ENCODE data around the gene SPTAN1.
"Not testable (repeated sequence)": the region's sequence is repeated elsewhere in the genome, so short reads cannot be mapped to it uniquely, and the experiment has no call there.

The SPTAN1 gene

DNA sequence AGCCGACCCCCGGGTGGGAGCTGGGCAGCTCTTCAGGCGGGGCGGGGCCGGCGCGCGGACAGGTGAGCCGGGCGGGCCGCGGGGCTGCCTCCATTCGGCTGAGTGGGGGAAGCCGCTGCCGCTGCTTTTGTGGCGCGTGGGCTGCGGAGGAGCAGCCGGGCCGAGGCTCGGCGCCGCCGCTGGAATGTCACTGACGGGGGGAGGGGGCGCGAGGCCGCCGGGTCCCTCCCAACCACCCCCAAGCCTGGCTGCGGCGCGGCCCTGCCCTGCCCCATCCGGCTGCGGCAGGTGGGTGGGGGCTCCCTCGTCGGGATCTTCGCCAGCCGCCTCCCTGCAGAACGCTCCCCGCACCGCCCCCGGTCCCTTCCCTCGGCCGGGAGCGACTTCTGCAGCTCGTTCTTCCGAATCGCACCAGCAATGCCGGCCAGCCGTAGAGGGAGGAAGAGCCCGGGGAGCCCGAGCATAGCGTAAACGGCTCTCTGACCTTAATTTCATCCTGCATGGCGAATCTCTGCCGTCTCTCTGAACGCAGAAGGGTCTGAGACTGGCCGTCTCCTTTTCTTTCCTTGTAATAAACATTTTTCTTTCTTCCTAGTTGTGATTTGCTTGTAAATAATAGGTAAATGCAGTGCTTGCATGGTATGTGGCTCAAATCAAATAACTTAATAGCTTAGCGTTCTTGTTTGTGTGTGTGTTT lies 505 bp downstream of the SPTAN1 start:
- peak in 38 of 51 donors; percentile 12 to 72 (median 45) for DNase-seq

DNA sequence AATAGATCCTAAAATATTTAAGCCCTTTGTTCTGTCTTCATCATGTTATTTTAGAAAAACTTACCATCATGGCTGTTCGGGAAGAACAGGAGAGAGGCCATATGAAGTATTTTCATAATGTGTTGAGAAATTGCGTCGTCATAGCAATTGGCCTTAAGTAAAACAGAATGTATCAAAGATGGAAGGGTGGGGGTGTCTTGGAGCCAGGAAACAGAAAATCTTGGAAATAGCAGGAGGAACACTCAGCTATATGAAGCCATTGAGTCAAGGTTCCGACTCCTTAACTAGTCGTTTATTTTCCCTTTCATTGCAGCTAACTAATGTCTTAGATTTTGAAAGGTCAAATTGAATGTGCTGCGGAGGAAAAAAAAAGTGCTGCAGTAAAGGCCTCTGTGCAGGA lies 1.3 kb downstream of the SPTAN1 start:
- no peak for DNase-seq

DNA sequence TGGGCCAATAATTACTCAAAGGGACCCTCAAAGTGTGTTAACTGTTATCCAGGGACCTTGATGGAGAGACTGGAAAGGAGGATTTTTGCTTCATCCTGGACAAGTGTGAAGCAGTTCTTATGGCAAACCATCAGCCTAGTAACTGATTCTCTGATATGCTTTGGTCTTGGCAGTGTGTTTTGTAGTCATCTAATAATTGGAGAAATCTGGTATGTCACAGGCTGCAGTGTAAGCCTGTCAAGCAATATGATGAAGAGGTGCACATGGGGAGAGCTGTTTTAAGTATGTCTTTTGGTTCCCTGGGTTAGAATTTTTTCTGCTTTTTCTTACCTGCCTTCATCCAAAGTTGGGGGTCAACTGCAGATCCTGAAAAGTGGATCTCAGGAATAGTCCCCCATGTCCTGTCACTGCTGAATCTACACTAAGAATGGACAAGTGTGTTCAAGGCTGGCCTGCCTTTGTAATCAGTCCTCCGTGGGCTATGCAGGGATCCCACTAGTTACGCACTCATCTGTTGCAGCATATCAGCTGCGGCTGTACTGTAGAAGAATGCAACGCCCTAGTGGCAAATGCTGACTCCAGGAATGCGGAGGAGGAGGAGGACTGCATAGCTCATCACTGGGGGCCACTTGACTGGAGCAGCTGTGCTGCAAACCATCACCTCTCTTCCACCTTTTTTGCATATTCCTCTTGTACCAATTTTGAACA lies 1.9 kb downstream of the SPTAN1 start:
- DNase-seq = peak in 10 of 51 donors; percentile 2 to 39 (median 12)

DNA sequence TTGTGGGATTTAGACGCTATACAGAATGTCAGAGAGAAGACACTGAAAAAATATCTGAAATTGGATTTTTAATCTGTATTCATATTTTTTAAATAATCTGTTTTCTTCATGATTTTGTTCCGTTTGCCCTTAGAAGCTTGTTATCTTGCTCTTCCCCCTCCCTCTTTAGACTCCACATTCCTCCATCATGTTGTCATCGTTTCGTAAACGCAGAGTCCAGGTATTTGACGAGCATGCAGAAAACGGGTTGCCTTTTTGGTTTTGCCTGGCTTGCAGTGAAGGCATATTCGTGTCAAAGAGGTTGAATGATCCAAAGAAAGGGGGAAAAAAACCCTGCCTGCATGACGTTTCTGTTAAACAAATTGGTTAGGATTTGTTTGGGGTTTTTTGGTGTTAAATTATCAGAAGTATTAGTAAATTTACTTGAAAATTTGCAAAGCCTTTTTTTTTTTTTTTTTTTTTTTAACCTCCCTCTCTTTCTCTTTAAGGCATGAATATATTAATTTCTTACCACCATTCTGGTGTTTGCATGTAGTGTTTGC lies 2.9 kb downstream of the SPTAN1 start:
- peak in 1 of 51 donors; percentile 2 for DNase-seq

DNA sequence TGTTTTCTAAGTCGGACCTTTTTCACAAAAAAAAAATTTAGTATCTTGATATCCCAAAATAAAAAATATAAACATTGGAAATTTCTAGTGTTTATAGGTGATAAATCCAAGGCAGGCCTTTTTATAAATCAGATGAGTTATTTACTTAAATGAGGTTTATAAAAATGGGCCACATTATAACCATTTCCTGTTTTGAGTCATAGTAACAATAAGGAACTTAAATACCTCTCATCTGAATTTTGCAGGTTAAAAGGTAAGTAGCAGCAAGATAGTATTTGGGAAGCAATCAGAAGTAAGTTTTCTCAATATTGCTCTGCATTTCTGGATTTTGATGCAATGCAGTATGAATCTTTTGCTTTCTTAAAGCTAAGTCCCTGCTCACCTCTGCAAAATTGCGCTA lies 3.9 kb downstream of the SPTAN1 start:
- DNase-seq = no peak

DNA sequence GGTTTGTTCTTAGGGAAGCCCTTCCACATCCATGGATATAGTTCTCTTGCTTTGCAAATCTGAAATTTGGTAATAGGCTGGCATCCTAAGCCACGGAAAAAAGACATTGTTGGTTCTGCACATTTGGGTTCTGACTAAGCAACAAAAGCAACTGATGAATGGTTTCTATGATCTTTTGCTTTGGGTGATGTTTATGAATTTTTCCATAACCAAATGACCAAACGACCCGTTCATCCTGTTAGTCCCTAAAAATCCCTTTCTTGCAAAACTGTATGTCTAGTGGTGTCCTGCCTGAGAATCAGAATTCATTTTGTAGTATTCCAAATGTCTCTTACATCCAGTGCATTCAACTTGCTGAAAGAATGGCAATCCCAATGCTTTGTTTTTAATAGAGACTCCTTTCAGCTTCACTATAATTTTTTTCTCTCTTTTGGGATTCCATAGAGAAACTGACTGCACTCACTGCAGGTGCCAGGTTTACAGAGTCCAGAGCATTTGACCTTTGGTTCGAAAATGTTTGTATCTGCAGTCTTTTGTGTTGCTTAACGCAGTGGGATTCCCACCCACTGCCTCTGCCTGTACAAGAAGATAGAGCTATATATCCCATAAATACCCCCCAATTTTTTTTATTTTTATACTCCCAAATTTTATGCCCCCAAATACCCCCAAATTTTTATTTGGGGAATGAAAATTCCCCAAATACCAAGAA lies 4.7 kb downstream of the SPTAN1 start:
- DNase-seq = no peak

DNA sequence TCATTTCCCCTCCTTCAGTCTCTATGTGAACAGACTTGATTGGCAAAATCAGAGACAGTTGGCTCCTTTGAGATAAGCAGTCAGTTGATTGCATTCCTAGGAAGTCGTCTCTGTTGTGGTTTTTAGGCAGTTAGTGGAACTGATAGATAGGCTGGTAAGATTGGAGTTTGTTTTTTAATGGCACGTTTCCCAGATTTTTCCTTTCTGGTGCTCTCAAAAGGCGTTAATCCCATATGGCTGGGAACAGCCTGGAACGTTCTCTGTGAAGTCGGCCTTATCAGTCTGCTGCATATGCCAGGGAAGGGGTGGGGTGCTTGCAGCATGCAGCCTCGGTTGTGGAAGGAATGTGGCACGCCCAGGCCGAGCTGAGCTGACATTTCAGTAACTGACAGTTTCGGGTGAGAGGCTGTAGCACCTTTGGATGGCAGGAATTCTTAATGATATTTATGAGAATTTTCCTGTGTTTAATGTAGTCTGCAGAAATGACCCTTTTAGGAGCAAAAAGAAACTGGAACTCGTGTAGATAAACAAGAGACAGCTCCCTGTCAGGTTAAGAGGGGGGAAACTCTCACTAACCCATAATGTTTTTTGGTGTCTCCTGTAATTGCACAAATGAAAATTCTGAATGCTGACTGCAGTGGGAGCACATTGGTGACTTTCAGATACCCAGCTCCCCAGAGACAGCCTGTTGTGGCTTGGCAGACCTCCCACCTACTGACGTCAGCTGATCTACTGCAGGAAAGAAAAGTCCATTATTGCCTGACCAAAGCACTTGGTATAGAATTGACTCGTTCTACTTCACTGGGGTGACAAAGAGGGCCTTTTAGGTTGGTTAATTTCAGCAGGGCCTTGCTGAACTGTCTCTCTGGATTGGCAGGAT lies 6.3 kb downstream of the SPTAN1 start:
- peak in 50 of 51 donors; percentile 13 to 92 (median 74) for DNase-seq

DNA sequence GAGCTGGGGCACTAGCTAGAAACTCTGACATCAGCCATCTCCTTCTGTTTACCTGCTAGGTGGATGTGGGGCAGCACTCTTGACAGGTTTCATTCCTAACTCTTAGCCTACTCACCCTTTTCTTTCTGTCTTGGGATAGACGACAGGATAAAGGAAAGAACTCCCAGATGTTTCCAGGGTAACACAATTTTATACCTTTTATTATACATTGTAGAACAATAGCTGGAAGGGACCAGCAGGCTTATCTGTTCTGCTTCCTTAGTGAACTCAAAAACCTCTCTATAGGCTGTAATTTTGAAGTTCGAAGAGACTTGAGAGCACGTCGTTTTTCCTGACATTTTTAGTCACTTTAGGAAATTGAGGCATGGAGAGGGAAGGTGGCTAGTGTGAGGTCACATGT lies 13.2 kb downstream of the SPTAN1 start:
- DNase-seq = no peak

DNA sequence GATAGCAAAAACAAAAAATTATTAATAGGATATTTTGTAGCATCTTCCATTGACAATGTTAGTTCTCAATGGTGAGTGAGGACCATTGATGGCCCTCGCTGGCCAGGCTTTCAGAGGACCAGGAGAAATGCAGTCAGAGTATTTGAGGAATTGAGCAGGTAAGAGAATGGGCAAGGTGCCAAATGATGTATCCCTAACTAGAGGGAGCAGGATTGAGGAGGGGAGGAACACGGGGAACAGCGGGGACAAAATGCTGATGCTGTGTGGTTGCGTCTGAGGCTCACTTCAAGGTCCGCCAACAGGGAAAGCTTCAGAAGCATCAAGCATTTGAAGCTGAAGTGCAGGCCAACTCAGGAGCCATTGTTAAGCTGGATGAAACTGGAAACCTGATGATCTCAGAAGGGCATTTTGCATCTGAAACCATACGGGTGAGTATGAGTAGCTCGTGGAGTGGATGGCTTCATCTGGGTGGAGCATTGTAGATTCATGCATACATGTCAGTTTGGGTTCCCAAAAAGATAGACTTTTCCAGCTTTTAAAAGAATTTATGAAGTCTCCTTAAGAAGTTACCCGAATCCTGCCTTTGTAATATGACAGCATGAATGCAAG lies 16.2 kb downstream of the SPTAN1 start:
- no peak for DNase-seq

DNA sequence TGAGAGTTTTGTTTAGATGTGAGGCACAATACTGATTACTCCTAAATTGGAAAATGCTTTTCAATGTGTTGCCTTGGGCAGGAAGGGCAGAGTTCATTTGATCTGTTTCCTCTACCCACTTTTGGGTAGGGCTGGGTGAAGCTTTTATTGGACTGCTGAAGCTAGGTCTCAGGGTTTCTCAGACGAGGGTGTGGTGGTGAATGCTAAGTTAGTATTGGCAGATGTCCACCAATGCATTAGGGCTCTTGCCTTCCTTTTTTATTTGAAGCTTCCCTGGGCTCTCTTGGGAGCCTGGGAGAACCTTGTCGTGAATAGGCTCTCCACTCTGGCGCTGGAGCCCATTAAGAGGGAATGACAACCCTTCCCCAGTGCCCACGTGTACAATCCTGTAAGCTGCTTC lies 23.1 kb downstream of the SPTAN1 start:
- DNase-seq = peak in 18 of 51 donors; percentile 5 to 59 (median 26)

DNA sequence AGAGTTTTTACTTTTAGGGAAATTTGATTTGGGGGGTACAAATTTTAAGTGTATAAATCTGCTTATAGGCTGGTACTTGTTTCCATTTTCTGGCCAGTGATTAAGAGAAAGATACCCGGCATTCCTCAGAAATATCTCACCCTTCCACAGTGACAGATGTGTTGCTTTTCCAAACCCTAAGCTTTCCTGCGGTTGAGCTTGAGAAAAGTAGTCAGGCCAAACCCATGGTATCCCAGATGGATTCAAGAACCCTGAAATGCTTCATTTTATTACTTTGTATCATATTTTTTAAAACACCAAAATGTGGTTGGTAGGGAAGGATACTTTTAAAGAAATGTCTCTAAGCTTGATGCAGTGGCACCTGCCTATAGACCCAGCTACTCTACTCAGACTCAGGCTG lies 23.5 kb downstream of the SPTAN1 start:
- no peak for DNase-seq

DNA sequence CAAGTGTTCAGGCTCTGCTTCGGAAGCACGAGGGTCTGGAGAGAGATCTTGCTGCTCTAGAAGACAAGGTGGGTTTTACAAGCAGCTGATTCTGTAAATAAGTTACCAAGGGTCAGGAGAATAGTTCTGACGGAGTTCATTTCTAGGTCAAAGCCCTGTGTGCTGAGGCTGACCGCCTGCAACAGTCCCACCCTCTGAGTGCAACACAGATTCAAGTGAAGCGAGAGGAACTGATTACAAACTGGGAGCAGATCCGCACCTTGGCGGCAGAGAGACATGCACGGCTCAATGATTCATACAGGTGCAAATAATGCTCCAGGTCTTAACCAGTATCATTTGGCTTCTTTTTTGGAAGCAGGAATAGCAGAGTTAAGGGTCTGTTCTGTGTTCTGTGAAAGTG lies 24.8 kb downstream of the SPTAN1 start:
- DNase-seq = no peak

DNA sequence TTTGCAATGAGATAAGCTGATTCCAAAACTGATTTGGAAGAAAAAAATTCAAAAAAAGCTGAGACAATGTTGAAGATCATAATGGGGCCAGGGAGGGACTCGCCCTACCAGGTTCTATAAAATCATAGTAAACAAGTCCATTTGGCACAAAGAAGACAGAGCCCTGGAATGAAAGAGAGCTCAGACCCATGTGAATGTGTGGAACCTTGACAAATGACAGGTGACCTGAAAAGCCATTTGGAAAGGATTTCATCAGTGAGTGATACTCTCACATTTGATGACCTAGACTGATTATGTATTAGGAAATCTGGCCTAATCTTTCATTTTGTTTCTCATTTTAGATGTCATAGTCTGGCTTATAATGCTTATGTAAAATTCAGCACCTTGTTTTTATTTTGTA lies 26.8 kb downstream of the SPTAN1 start:
- no peak for DNase-seq

DNA sequence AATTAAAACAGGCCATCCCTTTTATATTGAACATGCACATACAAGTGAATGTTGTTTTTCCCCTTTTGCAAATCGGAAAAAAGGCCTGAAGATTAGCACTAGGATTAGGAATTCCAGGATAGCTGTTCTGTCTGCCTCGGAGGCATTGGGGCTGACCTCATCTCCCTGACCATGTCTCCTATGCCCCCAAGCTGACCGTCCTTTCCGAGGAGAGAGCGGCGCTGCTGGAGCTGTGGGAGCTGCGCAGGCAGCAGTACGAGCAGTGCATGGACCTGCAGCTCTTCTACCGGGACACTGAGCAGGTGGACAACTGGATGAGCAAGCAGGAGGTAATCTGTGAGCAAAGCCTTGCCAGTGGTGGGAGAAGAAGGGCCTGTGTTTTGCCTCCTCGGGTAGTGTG lies 28.3 kb downstream of the SPTAN1 start:
- DNase-seq = no peak

DNA sequence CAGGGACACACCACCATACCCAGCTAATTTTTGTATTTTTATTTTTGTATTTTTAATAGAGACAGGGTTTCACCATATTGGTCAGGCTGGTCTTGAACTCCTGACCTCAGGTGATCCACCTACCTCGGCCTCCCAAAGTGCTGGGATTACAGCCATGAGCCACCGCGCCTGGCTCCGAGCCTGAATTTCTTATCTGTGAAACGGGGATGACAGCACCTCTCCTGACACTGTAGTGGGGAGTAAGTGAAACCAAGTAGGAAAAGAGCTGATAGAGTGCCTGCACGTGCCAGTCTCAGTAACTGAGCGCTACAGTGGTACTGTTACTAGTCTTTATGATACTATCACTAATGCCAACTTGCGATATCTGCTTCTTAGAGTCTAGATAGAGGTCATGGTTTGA lies 32.8 kb downstream of the SPTAN1 start:
- DNase-seq = not testable (repeated sequence)

DNA sequence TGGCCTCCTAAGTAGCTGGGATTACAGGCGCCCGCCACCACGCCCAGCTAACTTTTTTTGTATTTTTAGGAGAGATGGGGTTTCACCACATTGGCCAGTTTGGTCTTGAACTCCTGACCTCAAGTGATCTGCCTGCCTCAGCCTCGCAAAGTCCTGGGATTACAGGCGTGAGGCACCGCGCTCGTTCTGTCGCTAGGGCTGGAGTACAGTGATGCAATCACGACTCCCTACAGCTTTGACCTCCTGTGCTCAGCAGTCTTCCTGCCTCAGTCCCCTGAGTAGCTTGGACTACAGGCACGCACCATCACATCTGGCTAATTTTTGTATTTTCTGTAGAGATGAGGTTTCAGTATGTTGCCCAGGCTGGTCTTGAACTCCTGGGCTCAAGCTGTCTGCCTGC lies 34.5 kb downstream of the SPTAN1 start:
- not testable (repeated sequence) for DNase-seq

DNA sequence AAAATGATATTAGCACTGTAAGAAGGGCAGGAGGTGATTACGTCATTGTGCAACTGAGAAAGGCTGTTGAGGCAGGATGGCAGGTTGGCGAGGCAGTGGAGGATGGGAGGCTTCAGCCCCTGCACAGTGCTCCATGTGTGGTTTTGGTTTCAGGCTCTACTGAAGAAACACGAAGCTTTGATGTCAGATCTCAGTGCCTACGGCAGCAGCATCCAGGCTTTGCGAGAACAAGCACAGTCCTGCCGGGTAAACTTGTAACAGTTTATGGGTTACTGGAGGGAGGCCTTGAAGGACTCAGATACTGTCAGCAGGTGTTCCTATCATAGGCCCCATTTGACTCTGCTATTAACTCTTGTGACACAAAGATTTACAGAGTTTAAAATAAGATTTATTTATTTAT lies 35.1 kb downstream of the SPTAN1 start:
- DNase-seq = no peak

DNA sequence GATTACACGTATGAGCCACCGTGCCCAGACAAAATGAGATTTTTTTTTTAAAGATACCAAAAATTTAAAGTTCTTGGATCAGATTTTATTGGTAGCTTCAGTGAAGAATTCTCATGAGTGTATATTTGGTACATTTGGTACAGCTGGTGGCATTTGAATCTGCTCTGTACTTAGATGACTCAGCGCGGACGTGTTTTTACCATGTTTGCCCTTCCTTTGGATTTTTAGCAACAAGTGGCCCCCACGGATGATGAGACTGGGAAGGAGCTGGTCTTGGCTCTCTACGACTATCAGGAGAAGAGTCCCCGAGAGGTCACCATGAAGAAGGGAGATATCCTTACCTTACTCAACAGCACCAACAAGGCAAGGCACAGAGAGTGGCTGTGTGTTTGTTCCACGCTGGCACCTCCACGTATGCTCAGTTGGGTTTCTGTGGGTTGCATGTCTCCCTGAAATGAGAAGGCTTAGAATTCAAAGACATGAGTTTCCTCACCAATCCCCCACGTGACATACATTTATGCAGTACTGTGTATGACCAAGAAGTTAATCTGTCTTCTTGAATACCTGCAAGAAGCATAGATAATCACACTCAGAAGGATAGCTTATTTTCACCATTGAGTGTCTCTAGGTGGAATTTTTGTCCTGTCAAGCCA lies 36.3 kb downstream of the SPTAN1 start:
- DNase-seq = peak in 1 of 51 donors; percentile 41

DNA sequence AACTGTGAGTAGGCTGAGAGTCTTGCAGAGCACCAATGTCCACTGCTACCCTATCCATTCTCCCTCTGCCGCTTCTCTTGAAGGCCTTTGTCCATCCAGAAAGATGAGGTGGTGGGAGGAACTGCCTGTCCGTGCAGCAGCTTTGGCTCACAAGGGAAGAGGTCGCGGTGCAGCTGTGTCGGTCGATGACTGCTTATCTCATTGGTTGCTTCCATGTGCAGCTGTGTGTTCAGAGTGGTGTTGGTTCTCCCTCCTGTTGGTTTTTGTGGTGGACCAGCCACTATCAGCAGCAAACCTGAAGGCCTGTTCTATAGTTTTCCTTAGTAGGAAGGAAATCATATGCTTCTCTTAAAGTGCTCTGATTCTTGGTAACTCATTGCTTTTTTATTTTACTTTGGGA lies 40.7 kb downstream of the SPTAN1 start:
- no peak for DNase-seq

DNA sequence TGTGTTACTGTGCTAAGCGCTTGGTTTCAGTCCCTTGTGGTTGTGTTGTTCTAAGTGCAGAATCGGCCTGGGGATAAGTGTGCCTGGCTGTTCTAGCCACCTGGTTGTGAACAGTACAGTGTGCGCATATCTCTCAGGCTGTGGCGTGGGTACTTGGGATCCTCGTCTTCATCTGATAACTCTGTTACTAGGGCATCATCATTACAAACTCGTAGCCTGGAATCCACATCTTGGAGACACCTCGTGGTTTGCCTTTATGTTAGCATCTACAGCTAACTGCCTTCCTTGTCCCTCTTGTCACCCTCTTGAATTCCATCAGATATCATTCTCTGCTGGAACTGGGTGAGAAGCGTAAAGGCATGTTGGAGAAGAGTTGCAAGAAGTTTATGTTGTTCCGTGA lies 41.5 kb downstream of the SPTAN1 start:
- DNase-seq = no peak
